Bronchial epithelial cell (primary cell): ENCODE measurements around the gene PTPRN2. TPM values are rescaled to one million over a fixed set of nuclear protein-coding genes. Genes with fewer than 3 reads are reported as not detected.

Source experiments
- DNase-seq: peaks from one replicate; pipeline ENCODE4 v3.0.0-alpha.2; 2010; ENCODE audit warnings: low read depth
- FAIRE-seq: peaks from 2 replicates; lab custom pipeline; 2011; peaks lifted over from hg19 to GRCh38; lab: Jason Lieb, UNC
- H3K27me3 ChIP-seq: 2 replicates; pipeline ENCODE4 v1.5.1; 2011; ENCODE audit warnings: low read length; ENCODE audit not compliant: control insufficient read depth, insufficient read depth
- H3K36me3 ChIP-seq: 2 replicates; pipeline ENCODE4 v1.5.1; 2011; ENCODE audit warnings: low read length; ENCODE audit not compliant: control insufficient read depth, insufficient read depth
- H3K4me3 ChIP-seq: 2 replicates; pipeline ENCODE4 v1.5.1; 2011; ENCODE audit warnings: mild to moderate bottlenecking, low read depth, low read length, control low read depth
- total RNA-seq: library from RNA; depleted of rRNA; stranded (reverse); fragments of >200 nt; gene quantifications from 2 replicates; pipeline ENCODE4 v1.2.1, GENCODE V29; 2014
- TF ChIP-seq, protein P1 (sequence below): IDR thresholded peaks from 2 replicates; pipeline ENCODE4 v1.5.1; 2011; ENCODE audit warnings: mild to moderate bottlenecking, moderate library complexity, low read length, control low read depth, inconsistent platforms; ENCODE audit not compliant: insufficient read depth, severe bottlenecking

PTPRN2 gene
- total RNA-seq, 1 donor from 2014 or later = 1.1 TPM

DNA sequence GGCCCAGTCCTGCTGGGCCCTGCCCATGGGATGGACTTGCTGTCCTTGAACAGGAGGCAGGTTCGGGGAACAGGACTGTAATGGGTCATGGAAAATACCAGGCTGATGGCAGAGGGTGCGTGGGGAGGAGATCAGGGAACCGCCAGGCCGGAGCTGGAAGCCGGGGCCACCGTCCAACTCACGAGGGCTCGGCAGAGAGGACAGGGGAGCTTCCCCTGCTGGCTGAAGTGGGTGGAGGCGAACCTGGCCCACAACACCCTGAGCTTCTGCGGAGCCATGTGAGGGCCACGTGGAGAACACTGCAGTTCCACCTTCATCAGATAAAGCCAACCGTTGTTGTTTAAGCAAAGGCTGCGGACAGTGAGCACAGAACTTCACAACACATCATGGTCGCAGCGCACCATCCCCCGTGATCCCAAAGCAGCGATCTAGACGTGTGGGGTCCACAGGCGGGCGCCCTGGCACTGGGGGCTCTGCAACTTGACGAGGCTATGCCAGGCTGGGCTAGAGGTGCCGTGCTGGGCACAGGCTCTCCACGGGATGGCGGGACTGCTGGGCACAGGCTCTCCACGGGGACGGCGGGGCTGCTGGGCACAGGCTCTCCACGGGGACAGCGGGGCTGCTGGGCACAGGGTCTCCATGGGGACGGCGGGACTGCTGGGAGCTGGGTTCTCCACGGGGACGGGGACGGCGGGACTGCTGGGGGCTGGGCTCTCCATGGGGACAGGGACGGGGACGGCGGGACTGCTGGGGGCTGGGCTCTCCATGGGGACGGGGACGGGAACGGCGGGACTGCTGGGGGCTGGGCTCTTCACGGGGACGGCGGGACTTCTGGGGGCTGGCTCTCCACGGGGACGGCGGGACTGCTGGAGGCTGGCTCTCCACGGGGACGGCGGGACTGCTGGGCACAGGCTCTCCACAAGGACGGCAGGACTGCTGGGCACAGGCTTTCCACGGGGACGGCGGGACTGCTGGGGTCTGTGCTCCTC lies 777.5 kb downstream of the PTPRN2 start:
- peak; percentile 40 for FAIRE-seq
- H3K4me3 ChIP-seq = no peak overlapping the region
- TF ChIP-seq, protein P1, sequence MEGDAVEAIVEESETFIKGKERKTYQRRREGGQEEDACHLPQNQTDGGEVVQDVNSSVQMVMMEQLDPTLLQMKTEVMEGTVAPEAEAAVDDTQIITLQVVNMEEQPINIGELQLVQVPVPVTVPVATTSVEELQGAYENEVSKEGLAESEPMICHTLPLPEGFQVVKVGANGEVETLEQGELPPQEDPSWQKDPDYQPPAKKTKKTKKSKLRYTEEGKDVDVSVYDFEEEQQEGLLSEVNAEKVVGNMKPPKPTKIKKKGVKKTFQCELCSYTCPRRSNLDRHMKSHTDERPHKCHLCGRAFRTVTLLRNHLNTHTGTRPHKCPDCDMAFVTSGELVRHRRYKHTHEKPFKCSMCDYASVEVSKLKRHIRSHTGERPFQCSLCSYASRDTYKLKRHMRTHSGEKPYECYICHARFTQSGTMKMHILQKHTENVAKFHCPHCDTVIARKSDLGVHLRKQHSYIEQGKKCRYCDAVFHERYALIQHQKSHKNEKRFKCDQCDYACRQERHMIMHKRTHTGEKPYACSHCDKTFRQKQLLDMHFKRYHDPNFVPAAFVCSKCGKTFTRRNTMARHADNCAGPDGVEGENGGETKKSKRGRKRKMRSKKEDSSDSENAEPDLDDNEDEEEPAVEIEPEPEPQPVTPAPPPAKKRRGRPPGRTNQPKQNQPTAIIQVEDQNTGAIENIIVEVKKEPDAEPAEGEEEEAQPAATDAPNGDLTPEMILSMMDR = no peak
- no peaks in the 10 kb centered on the region for H3K27me3 ChIP-seq
- DNase-seq = no peak
- H3K36me3 ChIP-seq = no peaks in the 10 kb centered on the region

DNA sequence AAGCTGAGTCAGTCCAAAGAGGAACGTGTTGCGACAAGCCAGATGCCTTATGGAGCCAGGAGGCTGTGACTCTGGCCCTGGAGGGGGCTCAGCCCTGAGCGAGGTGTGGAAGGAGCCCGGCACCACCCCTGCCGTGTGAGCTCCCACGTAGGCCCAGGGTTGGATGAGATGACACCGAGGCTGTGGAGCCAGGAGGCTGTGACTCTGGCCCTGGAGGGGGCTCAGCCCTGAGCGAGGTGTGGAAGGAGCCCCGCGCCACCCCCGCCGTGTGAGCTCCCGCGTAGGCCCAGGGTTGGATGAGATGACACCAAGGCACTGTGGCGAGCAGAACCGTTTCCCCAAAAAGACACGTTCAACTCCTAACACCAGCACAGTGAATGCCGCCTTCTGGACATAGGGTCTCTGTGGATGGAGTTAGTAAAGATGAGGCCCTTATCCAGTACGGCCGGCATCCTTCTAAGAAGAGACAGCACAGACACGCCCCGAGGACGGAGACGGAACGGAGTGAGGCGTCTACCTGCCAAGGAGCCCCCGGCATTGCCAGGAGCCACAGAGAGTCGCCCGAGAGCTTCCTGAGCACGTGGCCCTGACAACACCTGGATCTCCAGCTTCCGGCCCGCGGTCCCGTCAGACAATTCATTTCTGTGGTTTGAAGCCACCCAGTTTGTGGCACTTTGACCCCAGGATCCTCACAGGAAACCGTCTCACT lies 778.3 kb downstream of the PTPRN2 start:
- DNase-seq (no peak), FAIRE-seq (no peak)
- no peak overlapping the region for H3K4me3 ChIP-seq
- H3K36me3 ChIP-seq = no peaks in the 10 kb centered on the region
- no peaks in the 10 kb centered on the region for H3K27me3 ChIP-seq
- TF ChIP-seq, protein P1 = no peak

DNA sequence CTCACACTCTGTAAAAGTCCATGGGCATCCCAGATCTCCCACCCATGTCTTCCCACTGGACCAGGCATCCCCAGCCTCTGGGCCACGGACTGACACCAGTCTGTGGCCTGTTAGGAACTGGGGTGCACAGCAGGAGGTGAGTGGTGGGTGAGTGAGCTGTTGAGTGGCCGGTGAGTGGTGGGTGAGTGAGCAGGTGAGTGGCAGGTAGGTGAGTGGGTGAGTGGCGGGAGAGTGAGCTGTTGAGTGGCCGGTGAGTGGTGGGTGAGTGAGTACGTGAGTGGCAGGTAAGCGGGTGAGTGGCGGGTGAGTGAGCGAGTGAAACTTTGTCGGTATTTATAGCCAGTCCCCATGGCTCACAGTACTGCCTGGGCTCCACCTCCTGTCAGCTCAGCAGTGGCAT lies 779.6 kb downstream of the PTPRN2 start:
- Histone ChIP-seq H3K4me3 (no peak overlapping the region), H3K36me3 (no peaks in the 10 kb centered on the region), H3K27me3 (no peaks in the 10 kb centered on the region)
- FAIRE-seq = no peak
- DNase-seq = no peak
- TF ChIP-seq, protein P1 = no peak

DNA sequence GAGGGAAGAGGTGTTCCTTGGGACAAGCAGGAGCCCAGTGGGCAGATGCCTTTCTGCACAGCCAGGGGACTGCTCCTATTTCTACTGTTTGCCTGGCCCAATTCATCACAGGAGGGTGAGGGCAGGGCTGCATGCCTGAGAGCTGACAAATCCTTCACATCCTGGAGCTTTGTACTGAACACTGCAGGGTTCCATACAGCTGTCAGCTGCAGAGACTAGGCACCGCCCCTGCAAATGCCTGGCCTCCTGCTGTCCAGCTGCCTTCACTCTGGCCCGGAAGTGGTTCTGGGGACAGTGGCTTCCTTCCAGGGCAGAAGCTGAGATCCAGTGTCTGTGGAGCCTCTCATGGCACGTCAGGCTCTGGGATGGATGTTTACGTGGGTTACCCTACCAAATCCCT lies 780.1 kb downstream of the PTPRN2 start:
- no peaks in the 10 kb centered on the region for H3K27me3 ChIP-seq
- DNase-seq = peak; percentile 9
- H3K36me3 ChIP-seq = no peaks in the 10 kb centered on the region
- no peak for FAIRE-seq
- H3K4me3 ChIP-seq = no peak overlapping the region
- TF ChIP-seq, protein P1 = no peak

DNA sequence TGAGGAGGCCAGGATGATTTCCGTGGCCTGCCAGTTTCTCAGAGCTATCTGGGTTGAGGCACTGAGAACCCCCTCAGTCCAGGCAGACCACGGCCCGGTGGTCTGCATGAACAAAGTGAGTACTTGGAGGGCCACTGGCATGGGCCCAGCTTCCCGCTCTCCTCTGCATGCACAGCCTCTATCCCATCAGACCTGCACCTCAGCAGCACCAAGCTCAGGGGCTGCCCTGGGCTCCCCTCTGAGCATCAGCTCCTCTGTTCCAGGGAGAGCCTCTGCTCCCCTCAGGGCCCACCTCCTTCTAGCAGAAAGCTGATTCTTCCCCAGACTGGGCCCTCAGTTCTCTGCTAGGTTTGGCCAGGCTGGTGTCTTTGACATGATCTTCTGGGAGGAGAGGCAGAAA lies 780.9 kb downstream of the PTPRN2 start:
- Histone ChIP-seq H3K36me3 (no peaks in the 10 kb centered on the region), H3K4me3 (no peak overlapping the region), H3K27me3 (no peaks in the 10 kb centered on the region)
- TF ChIP-seq, protein P1 = no peak
- no peak for DNase-seq
- FAIRE-seq = no peak
